Activated CD8-positive, alpha-beta T cell treated with anti-CD3 and anti-CD28 coated beads for 36 hours (primary cell): ENCODE results near the gene AP2A2. TPM values are rescaled to one million over a fixed set of nuclear protein-coding genes. Genes with fewer than 3 reads are reported as not detected.

ENCODE experiments used
- ATAC-seq: fragments of 200-7000 bp; cut with Tn5 transposase; one replicate; pipeline ENCODE4 v1.10.0; 2021; ENCODE audit warnings: mild to moderate bottlenecking, moderate library complexity
- CTCF ChIA-PET: fragments of 350-600 bp; sonication (Branson Sonifier 250); formaldehyde crosslinking; loops from one replicate; lab custom pipeline; 2021; ENCODE audit warnings: antibody characterized with exemption; lab: Charles Lee
- POLR2A ChIA-PET: fragments of 350-600 bp; sonication (Branson Sonifier 250); formaldehyde crosslinking; loops from one replicate; lab custom pipeline; 2021; ENCODE audit warnings: antibody characterized with exemption; lab: Charles Lee
- DNase-seq: peaks from one replicate; pipeline ENCODE4 v3.0.0-alpha.2; 2020
- H3K27ac Mint-ChIP-seq: one replicate; pipeline ENCODE4 v1.8.0; 2021; ENCODE audit warnings: mild to moderate bottlenecking, mixed read lengths
- H3K27me3 Mint-ChIP-seq: one replicate; pipeline ENCODE4 v1.8.0; 2021; ENCODE audit warnings: mixed read lengths
- H3K36me3 Mint-ChIP-seq: one replicate; pipeline ENCODE4 v1.8.0; 2021; ENCODE audit warnings: low read depth, mixed read lengths
- H3K4me1 Mint-ChIP-seq: one replicate; pipeline ENCODE4 v1.8.0; 2021; ENCODE audit warnings: low read depth, mixed read lengths
- H3K4me3 Mint-ChIP-seq: one replicate; pipeline ENCODE4 v1.8.0; 2021; ENCODE audit warnings: mild to moderate bottlenecking, moderate library complexity, mixed read lengths
- H3K9me3 Mint-ChIP-seq: one replicate; pipeline ENCODE4 v1.8.0; 2021; ENCODE audit warnings: mixed read lengths
- CTCF ChIP-seq: fragments of 200-600 bp; IDR thresholded peaks from one replicate; pipeline ENCODE4 v1.8.0; 2022; ENCODE audit warnings: antibody characterized with exemption, mild to moderate bottlenecking
- intact Hi-C: fragments of 100-400 bp; cut with micrococcal nuclease; formaldehyde crosslinking; loops from one replicate; pipeline ENCODE4 v1.10.0; 2022
- total RNA-seq, 2 experiments: library from RNA; stranded (reverse); gene quantifications; one replicate each; pipeline ENCODE4 v1.2.3, GENCODE V29; 2021

Gene AP2A2
- total RNA-seq, 2 experiments from 2014 or later, result 34.0 to 34.6 TPM

DNA sequence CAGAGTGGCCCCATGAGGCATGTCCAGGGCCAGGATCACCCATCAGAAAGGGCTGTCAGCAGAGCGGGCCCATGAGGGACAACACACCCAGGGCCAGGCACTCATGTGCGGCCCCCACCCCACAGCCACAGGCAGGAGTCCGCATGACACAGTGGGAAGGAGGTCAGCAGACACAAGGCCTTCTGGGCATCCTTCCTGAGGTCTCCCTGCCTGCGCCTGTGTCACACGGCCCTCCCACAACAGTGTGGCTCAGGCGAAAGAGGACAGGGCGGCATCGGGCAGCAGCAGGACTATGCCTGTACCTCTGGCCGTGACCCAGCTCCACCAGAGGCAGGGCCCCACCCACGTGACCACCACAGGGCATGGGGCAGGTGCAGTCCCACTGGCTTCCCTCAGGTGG, 42.1 kb upstream of the AP2A2 start:
- Mint-ChIP-seq H3K4me3 (no peak overlapping the region), H3K4me1 (no peaks in the 10 kb centered on the region), H3K27ac (no peak overlapping the region), H3K36me3 (peaks cover 19% of the 10 kb centered on the region), H3K9me3 (no peaks in the 10 kb centered on the region), H3K27me3 (no peaks in the 10 kb centered on the region)
- no peak for TF ChIP-seq CTCF
- intact Hi-C loops, result no loop called here
- ChIA-PET CTCF (no interaction called here), POLR2A (interaction anchor here (0.9 kb wide), 1 partner anchor 42 kb away, joined by 3 read pairs; no protein-coding TSS in a partner anchor)
- ATAC-seq, result no peak
- DNase-seq, result no peak

GRCh38 chr11:884578-885070, 41.0 kb upstream of the AP2A2 start:
- Mint-ChIP-seq H3K4me3 (no peak overlapping the region), H3K9me3 (no peaks in the 10 kb centered on the region), H3K4me1 (no peaks in the 10 kb centered on the region), H3K27ac (no peak overlapping the region), H3K27me3 (no peaks in the 10 kb centered on the region), H3K36me3 (peaks cover 16% of the 10 kb centered on the region)
- TF ChIP-seq CTCF, result no peak
- CTCF ChIA-PET, result no interaction called here
- intact Hi-C loops, result no loop called here
- DNase-seq (no peak), ATAC-seq (no peak)
- POLR2A ChIA-PET, result no interaction called here

DNA sequence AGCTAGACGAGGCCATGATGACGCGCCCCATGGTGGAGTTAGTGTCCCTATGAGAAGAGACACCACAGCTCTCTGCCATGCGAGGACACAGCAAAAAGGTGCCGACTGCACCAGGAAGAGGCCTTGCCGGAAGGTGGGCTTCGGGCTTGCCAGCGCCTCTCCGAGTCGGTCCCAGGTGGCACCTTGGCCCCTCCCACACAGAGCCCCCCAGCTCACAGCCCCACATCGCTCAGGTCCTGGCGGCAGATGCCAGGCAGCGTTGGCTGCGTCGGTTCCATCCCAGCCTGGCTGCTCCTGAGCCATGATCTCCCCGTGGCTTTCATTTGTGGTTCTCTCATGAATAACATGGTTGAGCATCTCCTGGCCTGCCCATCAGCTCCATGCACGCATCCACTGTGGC, 39.1 kb upstream of the AP2A2 start:
- no peak for TF ChIP-seq CTCF
- H3K27ac Mint-ChIP-seq, result no peak overlapping the region
- H3K27me3 Mint-ChIP-seq, result no peaks in the 10 kb centered on the region
- no peak overlapping the region for H3K4me3 Mint-ChIP-seq
- peaks cover 16% of the 10 kb centered on the region for H3K36me3 Mint-ChIP-seq
- H3K4me1 Mint-ChIP-seq, result no peaks in the 10 kb centered on the region
- ATAC-seq (no peak), DNase-seq (no peak)
- H3K9me3 Mint-ChIP-seq, result no peaks in the 10 kb centered on the region
- ChIA-PET POLR2A (no interaction called here), CTCF (no interaction called here)
- intact Hi-C loops, result no loop called here

- ChIA-PET CTCF (no interaction called here), POLR2A (interaction anchor here (0.6 to 0.9 kb wide), 2 partner anchors 23 to 158 kb away, joined by 3 read pairs; partner anchors contain the start of gene CHID1)
- H3K27ac Mint-ChIP-seq, result no peak overlapping the region
- TF ChIP-seq CTCF, result no peak
- no peaks in the 10 kb centered on the region for H3K9me3 Mint-ChIP-seq
- no peaks in the 10 kb centered on the region for H3K27me3 Mint-ChIP-seq
- intact Hi-C loops, result no loop called here
- DNase-seq (no peak), ATAC-seq (no peak)
- peaks cover 10% of the 10 kb centered on the region for H3K36me3 Mint-ChIP-seq
- no peaks in the 10 kb centered on the region for H3K4me1 Mint-ChIP-seq
- no peak overlapping the region for H3K4me3 Mint-ChIP-seq
Measured at GRCh38 chr11:887589-887988, 38.1 kb upstream of the AP2A2 start.

DNA sequence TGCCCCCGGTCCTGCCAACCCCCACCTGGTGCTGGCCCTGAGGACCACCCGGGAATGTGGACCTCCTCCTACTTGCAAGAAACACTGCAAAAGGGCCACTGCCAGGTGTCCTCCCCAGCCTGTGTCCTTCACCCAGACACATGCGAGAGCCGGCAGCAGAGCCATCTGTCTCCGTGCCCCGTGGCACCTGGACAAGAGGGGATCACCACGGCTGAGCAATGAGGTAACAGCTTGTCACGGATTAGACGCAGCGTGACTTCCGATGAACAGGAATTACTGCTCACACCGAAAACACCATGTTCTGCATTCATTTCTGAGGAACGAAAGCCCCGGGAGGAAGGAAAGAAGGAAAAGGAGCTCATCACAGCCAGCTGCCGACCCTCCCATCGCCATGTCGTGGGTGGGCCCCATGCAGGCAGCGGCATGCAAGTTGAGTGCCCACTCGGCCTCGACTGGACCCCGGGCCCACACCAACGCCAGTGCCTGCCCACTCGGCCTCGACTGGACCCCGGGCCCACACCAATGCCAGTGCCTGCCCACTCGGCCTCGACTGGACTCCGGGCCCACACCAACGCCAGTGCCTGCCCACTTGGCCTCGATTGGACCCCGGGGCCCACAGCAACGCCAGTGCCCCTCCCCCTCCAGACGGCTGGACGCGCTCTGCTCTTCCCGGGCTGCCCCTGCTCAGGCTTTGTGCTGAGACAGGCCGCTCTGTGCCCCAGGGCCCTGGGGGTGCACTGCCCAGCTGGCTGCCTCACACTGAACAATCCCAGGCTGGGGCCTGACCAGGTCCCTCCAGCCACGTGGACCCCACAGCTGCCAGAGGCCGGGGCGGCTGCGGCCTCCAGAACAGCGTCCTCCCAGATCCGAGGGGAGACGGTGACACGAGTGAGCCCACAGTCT, 37.1 kb upstream of the AP2A2 start:
- Mint-ChIP-seq H3K9me3 (no peaks in the 10 kb centered on the region), H3K36me3 (peaks cover 10% of the 10 kb centered on the region), H3K27me3 (no peaks in the 10 kb centered on the region), H3K27ac (no peak overlapping the region), H3K4me1 (no peaks in the 10 kb centered on the region), H3K4me3 (no peak overlapping the region)
- ATAC-seq (no peak), DNase-seq (no peak)
- no peak for TF ChIP-seq CTCF
- ChIA-PET POLR2A (interaction anchor here (0.9 kb wide), 1 partner anchor 22 kb away, joined by 3 read pairs; the partner anchor contains the start of gene CHID1), CTCF (no interaction called here)
- intact Hi-C loops, result no loop called here
